ENCODE data around the gene EID2B.

The EID2B gene

DNA sequence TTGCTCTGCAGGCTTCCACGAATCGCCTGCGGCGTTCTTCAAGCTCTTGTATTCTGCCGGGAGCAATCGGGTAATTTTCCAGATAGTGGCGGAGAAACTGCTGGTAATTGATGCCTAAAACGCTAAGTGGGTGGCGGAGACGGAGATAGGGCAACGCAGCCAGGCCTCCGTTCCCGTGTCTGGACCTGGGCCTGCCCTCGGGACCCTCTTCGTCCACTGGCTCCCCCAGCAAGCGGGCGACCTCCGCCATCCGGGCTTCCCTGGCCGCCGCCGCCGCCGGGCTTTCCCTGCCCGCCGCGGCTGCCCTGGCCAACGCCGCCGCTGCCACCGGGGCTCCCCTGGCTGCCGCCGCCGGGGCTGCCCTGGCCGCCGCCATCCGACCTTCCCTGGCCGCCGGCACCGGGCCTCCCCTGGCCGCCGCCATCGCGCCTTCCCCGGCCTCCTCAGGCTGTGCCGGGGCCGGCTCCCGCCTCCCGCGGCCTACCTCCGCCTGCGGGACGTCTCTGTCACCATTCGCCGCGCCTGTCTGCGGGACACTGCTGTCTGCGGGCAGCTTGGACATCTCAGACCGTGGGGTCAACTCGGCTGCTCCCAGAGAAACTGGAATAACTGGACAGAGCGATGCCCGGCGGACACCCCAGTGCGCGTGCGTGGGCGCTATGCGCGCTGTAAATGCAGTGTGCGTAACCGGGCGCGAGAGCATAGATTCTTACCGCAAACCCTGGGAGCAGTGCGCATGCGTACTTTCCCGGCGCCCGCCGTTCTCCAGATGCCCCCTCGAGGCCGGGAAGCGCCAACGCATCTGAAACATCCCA lies 7.1 kb upstream of the EID2B start, which contains the start of gene EID2:
Gene EID2 (minus strand): TSS at position 644 of the 815 bp plus-strand sequence. CDS start 82 bp downstream, at position 562.
- H4K20me1 ChIP-seq: peaks cover 0 to 35% (median 13%) of the 10 kb centered on the region in 11 experiments; a peak in 12 of 22 replicates
- peaks cover 0 to 6% (median 0%) of the 10 kb centered on the region in 11 experiments; a peak in 2 of 22 replicates for H3K36me3 ChIP-seq
- H3K4me1 ChIP-seq: peaks cover 27 to 45% (median 37%) of the 10 kb centered on the region in 10 experiments
- H3K27me3 ChIP-seq: no peaks in the 10 kb centered on the region
- H3K9me3 ChIP-seq (replicated peaks in 1 of 11): no peaks in the 10 kb centered on the region
- H3K27ac ChIP-seq: peak within 1 kb of the TSS; percentile 80 to 93 (median 89)
- H3K4me3 ChIP-seq: peak within 1 kb of the TSS; percentile 83 to 97 (median 89)
- peak within 1 kb of the TSS; percentile 89 to 98 (median 93) for H3K9ac ChIP-seq
- H3K4me2 ChIP-seq: peak within 1 kb of the TSS; percentile 81 to 94 (median 85)
- no peak for TF ChIP-seq Cebpa-rat (IDR thresholded peaks at IDR 0.05)

DNA sequence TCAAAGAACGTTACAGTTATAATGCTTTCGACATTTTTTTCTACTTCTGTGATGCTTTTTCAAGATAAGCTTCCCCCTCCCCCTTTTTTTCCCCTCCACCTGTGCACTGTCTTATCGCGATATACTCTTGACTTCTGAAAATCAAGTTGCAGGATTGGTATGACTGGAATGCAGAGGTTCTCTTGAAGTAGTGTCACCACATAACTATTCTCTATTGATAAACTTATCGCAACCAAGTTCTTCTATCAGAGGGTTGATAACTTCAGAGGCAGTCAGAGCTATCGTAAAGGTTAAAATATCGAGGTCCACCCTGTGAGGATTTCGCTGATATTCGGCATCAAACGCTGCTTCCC lies 6.5 kb upstream of the EID2B start:
- Histone ChIP-seq H3K27ac (peak overlapping the region; percentile 80 to 93 (median 89)), H3K4me3 (peak overlapping the region; percentile 83 to 97 (median 89)), H3K27me3 (no peaks in the 10 kb centered on the region), H4K20me1 (peaks cover 0 to 35% (median 13%) of the 10 kb centered on the region in 11 experiments; a peak in 13 of 22 replicates), H3K9me3 (replicated peaks in 1 of 11) (no peaks in the 10 kb centered on the region), H3K4me2 (peak overlapping the region; percentile 81 to 94 (median 85)), H3K9ac (peak overlapping the region; percentile 89 to 98 (median 93)), H3K4me1 (peaks cover 21 to 48% (median 36%) of the 10 kb centered on the region in 10 experiments), H3K36me3 (peaks cover 0 to 6% (median 0%) of the 10 kb centered on the region in 11 experiments; a peak in 2 of 22 replicates)
- no peak for TF ChIP-seq Cebpa-rat (IDR thresholded peaks at IDR 0.05)

DNA sequence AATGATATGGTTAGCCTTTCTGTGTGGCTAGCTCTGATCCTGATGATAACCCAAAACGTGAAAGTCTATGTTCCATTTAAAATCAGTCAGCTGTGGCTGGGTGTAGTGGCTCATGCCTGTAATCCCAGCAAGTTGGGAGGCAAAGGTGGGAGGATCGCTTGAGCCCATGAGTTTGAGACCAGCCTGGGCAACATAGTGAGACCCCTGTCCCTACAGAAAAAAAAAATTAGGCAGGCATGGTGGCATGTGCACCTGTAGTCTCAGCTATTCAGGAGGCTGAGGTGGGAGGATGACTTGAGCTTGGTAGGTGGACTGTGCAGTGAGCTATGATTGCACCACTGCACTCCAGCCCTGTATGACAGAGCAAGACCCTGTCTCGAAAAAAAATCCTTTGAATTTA lies 1.1 kb upstream of the EID2B start:
- Histone ChIP-seq H3K4me2 (no peak overlapping the region), H3K9me3 (replicated peaks in 1 of 11) (no peaks in the 10 kb centered on the region), H3K4me3 (no peak overlapping the region), H4K20me1 (peaks cover 0 to 32% (median 13%) of the 10 kb centered on the region in 11 experiments; a peak in 15 of 22 replicates), H3K4me1 (peaks cover 22 to 50% (median 29%) of the 10 kb centered on the region in 10 experiments), H3K9ac (peak overlapping the region in 1 of 11 experiments; percentile 36; a peak in 1 of 22 replicates), H3K36me3 (peaks cover 0 to 13% (median 0%) of the 10 kb centered on the region in 11 experiments; a peak in 5 of 22 replicates), H3K27me3 (no peaks in the 10 kb centered on the region), H3K27ac (no peak overlapping the region)
- TF ChIP-seq Cebpa-rat (IDR thresholded peaks at IDR 0.05): no peak

DNA sequence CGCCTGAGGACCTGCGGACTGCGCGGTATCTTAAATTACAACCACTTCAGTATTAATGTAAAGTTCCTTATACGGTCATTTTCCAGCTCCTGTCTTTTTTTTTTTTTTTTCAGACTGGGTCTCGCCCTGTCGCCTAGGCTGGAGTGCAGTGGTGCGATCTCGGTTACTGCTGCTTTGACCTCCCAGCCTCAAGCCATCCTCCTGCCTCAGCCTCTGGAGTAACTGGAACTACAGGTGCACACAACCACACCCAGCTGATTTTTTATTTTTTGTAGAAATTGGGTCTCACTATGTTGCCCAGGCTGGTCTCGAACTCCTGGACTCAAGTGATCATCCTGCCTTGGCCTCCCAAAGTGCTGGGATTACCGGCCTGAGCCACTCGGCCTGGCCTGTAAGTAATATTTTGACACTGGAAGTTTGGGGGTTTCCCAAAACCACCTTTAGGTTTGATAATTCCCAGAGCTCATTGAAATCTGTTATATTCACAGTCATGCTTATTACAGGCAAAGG lies 406 bp upstream of the EID2B start:
- H3K9ac ChIP-seq: peak overlapping the region in 3 of 11 experiments; percentile 77 to 90 (median 82); a peak in 5 of 22 replicates
- H3K27ac ChIP-seq: no peak overlapping the region
- H3K27me3 ChIP-seq: no peaks in the 10 kb centered on the region
- H3K36me3 ChIP-seq: peaks cover 0 to 13% (median 0%) of the 10 kb centered on the region in 11 experiments; a peak in 5 of 22 replicates
- H3K9me3 ChIP-seq (replicated peaks in 1 of 11): no peaks in the 10 kb centered on the region
- H3K4me1 ChIP-seq: peaks cover 15 to 42% (median 22%) of the 10 kb centered on the region in 10 experiments
- peak overlapping the region in 9 of 11 experiments; percentile 7 to 49 (median 25); a peak in 10 of 22 replicates for H3K4me2 ChIP-seq
- H3K4me3 ChIP-seq: peak overlapping the region in 9 of 10 experiments; percentile 76 to 97 (median 86); a peak in 12 of 20 replicates
- peaks cover 0 to 25% (median 10%) of the 10 kb centered on the region in 11 experiments; a peak in 14 of 22 replicates for H4K20me1 ChIP-seq
- TF ChIP-seq Cebpa-rat (IDR thresholded peaks at IDR 0.05): no peak

DNA sequence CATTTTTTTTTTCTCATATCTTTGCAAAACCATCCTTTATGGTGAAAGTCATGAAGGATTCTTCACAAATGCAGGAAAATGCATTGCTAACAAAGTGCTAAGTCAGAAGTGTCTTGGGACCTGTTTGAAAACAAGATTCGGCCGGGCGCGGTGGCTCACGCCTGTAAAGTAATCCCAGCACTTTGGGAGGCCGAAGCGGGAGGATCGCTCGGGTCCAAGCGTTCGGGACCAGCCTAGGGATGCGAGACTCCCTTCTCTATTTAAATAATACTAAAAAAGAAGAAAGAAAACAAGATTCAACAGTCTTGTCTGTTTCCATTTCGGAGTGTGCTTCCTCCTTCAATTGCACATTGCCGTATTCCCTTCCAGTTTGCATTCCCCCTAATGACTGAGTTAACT lies 819 bp downstream of the EID2B start:
- H3K4me1 ChIP-seq: peaks cover 12 to 40% (median 18%) of the 10 kb centered on the region in 10 experiments
- H3K4me3 ChIP-seq: peak overlapping the region; percentile 76 to 97 (median 87)
- peak overlapping the region; percentile 77 to 90 (median 85) for H3K9ac ChIP-seq
- no peaks in the 10 kb centered on the region for H3K9me3 ChIP-seq (replicated peaks in 1 of 11)
- peak overlapping the region; percentile 81 to 99 (median 89) for H3K4me2 ChIP-seq
- H4K20me1 ChIP-seq: peaks cover 0 to 15% (median 6%) of the 10 kb centered on the region in 11 experiments; a peak in 11 of 22 replicates
- H3K36me3 ChIP-seq: peaks cover 0 to 7% (median 0%) of the 10 kb centered on the region in 11 experiments; a peak in 5 of 22 replicates
- H3K27ac ChIP-seq: peak overlapping the region; percentile 36 to 79 (median 77); a peak in 21 of 22 replicates
- TF ChIP-seq Cebpa-rat (IDR thresholded peaks at IDR 0.05): no peak
- H3K27me3 ChIP-seq: no peaks in the 10 kb centered on the region

DNA sequence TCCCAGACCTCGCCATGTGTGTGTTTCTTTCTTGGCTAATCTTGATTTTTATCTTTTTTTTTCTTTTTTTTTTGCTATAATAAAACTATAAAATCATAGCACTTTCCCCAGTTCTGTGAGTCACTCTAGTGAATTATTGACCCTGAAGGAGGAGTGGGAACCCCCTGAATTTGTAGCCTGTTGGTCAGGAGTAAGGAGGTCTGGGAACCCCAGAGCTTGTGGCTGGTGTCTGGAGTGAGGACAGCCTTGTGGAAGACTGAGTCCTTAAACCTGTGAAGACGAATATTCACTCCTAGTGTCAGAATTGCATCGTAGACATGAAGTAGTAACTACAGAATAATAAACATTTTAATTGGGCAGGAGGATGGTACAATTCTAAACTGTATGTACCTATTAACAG lies 7.4 kb downstream of the EID2B start:
- Histone ChIP-seq H3K4me3 (no peak overlapping the region), H3K27me3 (no peaks in the 10 kb centered on the region), H3K27ac (no peak overlapping the region), H3K9me3 (replicated peaks in 1 of 11) (no peaks in the 10 kb centered on the region), H3K9ac (no peak overlapping the region), H3K4me1 (peaks cover 0 to 13% (median 5%) of the 10 kb centered on the region in 10 experiments; a peak in 8 of 20 replicates), H3K36me3 (peaks cover 0 to 8% (median 0%) of the 10 kb centered on the region in 11 experiments; a peak in 7 of 22 replicates), H4K20me1 (peaks cover 0 to 7% (median 0%) of the 10 kb centered on the region in 11 experiments; a peak in 6 of 22 replicates), H3K4me2 (peak overlapping the region in 2 of 11 experiments; percentile 24 to 37; a peak in 2 of 22 replicates)
- TF ChIP-seq Cebpa-rat (IDR thresholded peaks at IDR 0.05): no peak

DNA sequence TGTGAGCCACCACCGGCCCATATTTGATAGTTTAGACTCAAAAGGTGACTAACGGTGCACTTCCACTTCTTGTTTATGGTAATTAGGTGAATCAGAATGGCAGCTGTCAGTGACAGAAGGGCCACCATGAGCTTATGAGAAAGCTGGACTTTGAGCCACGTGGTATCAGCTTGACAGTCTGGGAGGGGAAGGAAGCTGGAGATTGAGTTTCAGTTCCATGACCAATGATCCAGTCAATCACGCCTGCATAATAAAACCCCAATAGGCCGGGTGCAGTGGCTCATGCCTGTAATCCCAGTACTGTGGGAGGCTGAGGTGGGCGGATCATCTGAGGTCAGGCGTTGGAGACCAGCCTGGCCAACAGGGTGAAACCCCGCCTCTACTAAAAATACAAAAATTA lies 8.2 kb downstream of the EID2B start:
- TF ChIP-seq Cebpa-rat (IDR thresholded peaks at IDR 0.05): no peak
- peak overlapping the region in 3 of 11 experiments; percentile 24 to 49 (median 37); a peak in 6 of 22 replicates for H3K4me2 ChIP-seq
- H3K9ac ChIP-seq: no peak overlapping the region
- peaks cover 0 to 13% (median 6%) of the 10 kb centered on the region in 10 experiments; a peak in 9 of 20 replicates for H3K4me1 ChIP-seq
- peaks cover 0 to under 1% (median 0%) of the 10 kb centered on the region in 11 experiments; a peak in 2 of 22 replicates for H4K20me1 ChIP-seq
- H3K27ac ChIP-seq: no peak overlapping the region
- H3K9me3 ChIP-seq (replicated peaks in 1 of 11): no peaks in the 10 kb centered on the region
- no peak overlapping the region for H3K4me3 ChIP-seq
- H3K36me3 ChIP-seq: peaks cover 0 to 8% (median 0%) of the 10 kb centered on the region in 11 experiments; a peak in 5 of 22 replicates
- no peaks in the 10 kb centered on the region for H3K27me3 ChIP-seq

DNA sequence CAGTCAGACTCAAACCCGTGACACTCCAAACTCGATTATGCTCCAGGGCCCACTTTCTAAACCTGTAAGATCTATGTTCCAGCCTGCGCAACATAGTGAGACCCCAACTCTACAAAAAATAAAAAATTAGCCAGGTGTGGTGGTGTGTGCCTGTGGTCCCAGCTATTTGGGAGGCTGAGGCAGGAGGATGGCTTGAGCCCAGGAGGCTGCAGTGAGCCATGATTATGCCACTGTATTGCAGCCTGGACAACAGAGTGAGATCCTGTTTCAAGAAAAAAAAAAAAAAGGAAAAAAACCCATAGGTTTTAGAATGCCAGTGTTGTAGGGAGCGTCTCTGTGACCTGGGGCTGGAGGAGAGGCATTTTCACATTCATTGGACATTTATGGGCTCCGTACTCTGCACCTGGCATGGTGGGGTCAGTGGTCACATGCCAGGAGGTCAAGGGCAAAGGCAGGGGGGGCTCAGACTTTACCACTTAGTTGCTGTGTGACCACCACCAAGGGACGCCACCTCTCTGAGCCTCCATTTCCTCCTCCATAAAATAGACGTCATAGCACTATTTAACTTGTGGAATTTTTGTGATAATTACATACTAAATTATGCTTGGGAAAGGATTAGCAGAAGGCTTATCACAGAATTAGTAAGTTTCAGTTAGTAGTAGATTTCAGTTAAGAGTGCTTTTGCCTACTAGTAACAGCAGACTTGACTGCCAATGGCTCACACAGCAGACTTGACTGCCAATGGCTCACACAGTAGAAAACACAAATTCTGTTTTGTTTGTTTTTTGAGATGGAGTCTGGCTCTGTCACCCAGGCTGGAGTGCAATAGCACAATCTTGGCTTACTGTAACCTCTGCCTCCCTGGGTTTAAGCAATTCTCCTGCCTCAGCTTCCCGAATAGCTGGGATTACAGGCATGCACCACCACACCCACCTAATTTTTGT lies 11.8 kb downstream of the EID2B start:
- peaks cover 0 to 20% (median 13%) of the 10 kb centered on the region in 10 experiments; a peak in 13 of 20 replicates for H3K4me1 ChIP-seq
- no peak overlapping the region for H3K9ac ChIP-seq
- H3K27ac ChIP-seq: no peak overlapping the region
- no peak overlapping the region for H3K4me2 ChIP-seq
- no peak for TF ChIP-seq Cebpa-rat (IDR thresholded peaks at IDR 0.05)
- H3K4me3 ChIP-seq: no peak overlapping the region
- H3K9me3 ChIP-seq (replicated peaks in 1 of 11): peaks cover 0 to under 1% (median 0%) of the 10 kb centered on the region in 11 experiments; a peak in 1 of 22 replicates
- peaks cover 8 to 29% (median 21%) of the 10 kb centered on the region in 11 experiments for H3K27me3 ChIP-seq
- H4K20me1 ChIP-seq: 0 out of 22 replicates have a peak, but pooled peaks cover 0 to 1% (median 0%) of the 10 kb centered on the region in 11 experiments
- peaks cover 0 to 8% (median 0%) of the 10 kb centered on the region in 11 experiments; a peak in 4 of 22 replicates for H3K36me3 ChIP-seq

Measured in BLaER1 treated with 17β-estradiol and CSF1 and Interleukin-3, amounts not matched to agents 10 nM and 100 nM (cell line).